OCI-LY7 (cell line): ENCODE results near the gene KRTAP5-3. TPM values are rescaled to one million over a fixed set of nuclear protein-coding genes. Genes with fewer than 3 reads are reported as not detected.
"Not testable (repeated sequence)": the region's sequence is repeated elsewhere in the genome, so short reads cannot be mapped to it uniquely, and the experiment has no call there.

ENCODE experiments used
- BruUV-seq: library from RNA; stranded (reverse); fragments of 400-500 nt; replicated peaks from 2 replicates; lab custom pipeline; 2021; lab: Mats Ljungman, UMichigan
- CTCF ChIA-PET: fragments of 300-600 bp; sonication (Branson Sonifier 250); formaldehyde crosslinking; loops from one replicate; lab custom pipeline; 2022; ENCODE audit warnings: antibody characterized with exemption; ENCODE audit not compliant: unreplicated experiment; lab: Charles Lee
- POLR2A ChIA-PET: fragments of 300-600 bp; sonication (Branson Sonifier 250); formaldehyde crosslinking; loops from one replicate; lab custom pipeline; 2022; ENCODE audit warnings: antibody characterized with exemption; lab: Charles Lee
- DNase-seq: peaks from one replicate; pipeline ENCODE4 v3.0.0-alpha.2; 2015; ENCODE audit warnings: low spot score
- H2AFZ ChIP-seq: fragments of 200-600 bp; sonication (generic), shearing (Covaris generic); 2 replicates; pipeline ENCODE4 v1.6.1; 2014; ENCODE audit warnings: mild to moderate bottlenecking, antibody characterized with exemption, low read length, moderate library complexity
- H3K27ac ChIP-seq: fragments of 200-600 bp; sonication (generic); 2 replicates; pipeline ENCODE4 v1.5.1; 2014; ENCODE audit warnings: mixed run types, low read depth, mild to moderate bottlenecking, moderate library complexity, low read length, inconsistent platforms; ENCODE audit not compliant: poor library complexity, severe bottlenecking
- H3K36me3 ChIP-seq: fragments of 200-600 bp; sonication (generic); 2 replicates; pipeline ENCODE4 v1.6.1; 2014; ENCODE audit warnings: mild to moderate bottlenecking, antibody characterized with exemption, low read length, moderate library complexity, mixed read lengths; ENCODE audit not compliant: insufficient read depth
- H3K4me1 ChIP-seq: fragments of 200-600 bp; sonication (generic); 2 replicates; pipeline ENCODE4 v1.5.1; 2014; ENCODE audit warnings: mild to moderate bottlenecking, low read length; ENCODE audit not compliant: insufficient read depth, poor library complexity, severe bottlenecking
- H3K4me2 ChIP-seq: fragments of 200-600 bp; sonication (generic); 2 replicates; pipeline ENCODE4 v1.6.1; 2014; ENCODE audit warnings: mild to moderate bottlenecking, low read length
- H3K4me3 ChIP-seq: fragments of 200-600 bp; sonication (generic); 2 replicates; pipeline ENCODE4 v1.5.1; 2014; ENCODE audit warnings: mild to moderate bottlenecking, low read depth, low read length; ENCODE audit not compliant: poor library complexity, severe bottlenecking
- H3K79me2 ChIP-seq: fragments of 200-600 bp; sonication (generic); 2 replicates; pipeline ENCODE4 v1.6.1; 2016; ENCODE audit warnings: low read depth, mild to moderate bottlenecking, low read length, moderate library complexity, mixed read lengths; ENCODE audit not compliant: insufficient read depth
- H3K9me2 ChIP-seq: fragments of 200-600 bp; sonication (generic); 2 replicates; pipeline ENCODE4 v1.6.1; 2016; ENCODE audit warnings: mild to moderate bottlenecking, low read length, mixed read lengths; ENCODE audit not compliant: insufficient read depth
- H3K9me3 ChIP-seq: fragments of 200-600 bp; sonication (generic); 2 replicates; pipeline ENCODE4 v1.6.1; 2014; ENCODE audit warnings: mild to moderate bottlenecking, mixed run types, low read length, mixed read lengths
- H4K20me1 ChIP-seq: fragments of 200-600 bp; sonication (generic); 2 replicates; pipeline ENCODE4 v1.6.1; 2014; ENCODE audit warnings: mild to moderate bottlenecking, antibody characterized with exemption, low read length, moderate library complexity, mixed read lengths; ENCODE audit not compliant: insufficient read depth
- CTCF ChIP-seq: fragments of 200-600 bp; sonication (generic); conservative IDR thresholded peaks from 2 replicates; pipeline ENCODE4 v1.5.1; 2014; ENCODE audit warnings: mild to moderate bottlenecking, antibody characterized with exemption, low read length, moderate library complexity, mixed read lengths
- EZH2phosphoT487 ChIP-seq: fragments of 200-600 bp; sonication (generic); IDR thresholded peaks from 2 replicates; pipeline ENCODE4 v1.6.1; 2018; ENCODE audit warnings: low read depth, borderline replicate concordance, mild to moderate bottlenecking, mixed run types, antibody characterized with exemption, low read length, moderate library complexity, mixed read lengths
- intact Hi-C: fragments of 100-400 bp; cut with micrococcal nuclease; formaldehyde crosslinking; loops from one replicate; pipeline ENCODE4 v1.10.0; 2022; ENCODE audit not compliant: unreplicated experiment
- total RNA-seq, 2 experiments: library from RNA; depleted of rRNA in 1 of 2; stranded (reverse); fragments of >200 nt in 1 of 2; shearing (Covaris generic) in 1 of 2; gene quantifications; 2 replicates each; pipeline ENCODE4 v1.2.3, GENCODE V29; 2014 to 2022

Gene KRTAP5-3
- total RNA-seq, 2 experiments from 2014 or later: not detected

- ChIA-PET POLR2A (no interaction called here), CTCF (no interaction called here)
- Histone ChIP-seq H3K79me2 (no peaks in the 10 kb centered on the region), H3K27ac (no peak overlapping the region), H2AFZ (no peak overlapping the region), H3K9me3 (no peaks in the 10 kb centered on the region), H3K4me2 (no peak overlapping the region), H3K4me3 (no peak overlapping the region), H3K36me3 (no peaks in the 10 kb centered on the region), H3K9me2 (no peaks in the 10 kb centered on the region), H3K4me1 (no peaks in the 10 kb centered on the region), H4K20me1 (no peaks in the 10 kb centered on the region)
- DNase-seq: no peak
- intact Hi-C loops: no loop called here
- TF ChIP-seq CTCF: no peak
- TF ChIP-seq EZH2phosphoT487: no peak
- no TSS peak for BruUV-seq
Observed at GRCh38 chr11:1600626-1601025, 7.6 kb downstream of the KRTAP5-3 start.

- ChIA-PET CTCF (no interaction called here), POLR2A (interaction anchor here (0.6 to 0.7 kb wide), 2 partner anchors 14 to 20 kb away, joined by 3 to 5 read pairs; no protein-coding TSS in a partner anchor)
- Histone ChIP-seq H3K4me3 (no peak overlapping the region), H3K9me3 (no peaks in the 10 kb centered on the region), H2AFZ (no peak overlapping the region), H4K20me1 (no peaks in the 10 kb centered on the region), H3K4me1 (no peaks in the 10 kb centered on the region), H3K27ac (no peak overlapping the region), H3K4me2 (no peak overlapping the region), H3K36me3 (no peaks in the 10 kb centered on the region), H3K9me2 (no peaks in the 10 kb centered on the region), H3K79me2 (no peaks in the 10 kb centered on the region)
- no TSS peak for BruUV-seq
- no peak for DNase-seq
- intact Hi-C loops: no loop called here
- TF ChIP-seq EZH2phosphoT487: no peak
- no peak for TF ChIP-seq CTCF
Observed at GRCh38 chr11:1598816-1599215, 9.4 kb downstream of the KRTAP5-3 start.

GRCh38 chr11:1598406-1598805 is 9.9 kb downstream of the KRTAP5-3 start:
- H3K4me3 ChIP-seq, H3K36me3 ChIP-seq, POLR2A ChIA-PET, H3K9me3 ChIP-seq, intact Hi-C loops, H3K4me2 ChIP-seq, BruUV-seq, H3K9me2 ChIP-seq, H4K20me1 ChIP-seq, H3K4me1 ChIP-seq, H3K79me2 ChIP-seq, H3K27ac ChIP-seq, H2AFZ ChIP-seq, DNase-seq: not testable (repeated sequence)
- CTCF ChIA-PET: interaction anchor here (0.6 to 0.7 kb wide), 2 partner anchors 18 to 347 kb away, joined by 5 to 10 read pairs; no protein-coding TSS in a partner anchor
